ENCODE measurements around the gene PLEKHG1. TPM values are rescaled to one million over a fixed set of nuclear protein-coding genes. Genes with fewer than 3 reads are reported as not detected.

Gene PLEKHG1
- total RNA-seq, 4 donors from 2014 or later, result 12.5 to 48.4 (median 32.3) TPM

GRCh38 chr6:150579611-150580010 lies 20.1 kb upstream of the PLEKHG1 start:
- Histone ChIP-seq H3K4me3 (replicated peaks in 1 of 3) (no peak overlapping the region), H3K27ac (no peak overlapping the region), H3K9me3 (no peaks in the 10 kb centered on the region), H3K27me3 (no peaks in the 10 kb centered on the region), H3K4me1 (no peaks in the 10 kb centered on the region), H3K36me3 (no peaks in the 10 kb centered on the region)
- peak; percentile 67 to 68 for DNase-seq
- intact Hi-C loops (cut with DNase I), result no loop called here
- 57 to 63% methylated on average over 4 of the region's 4 CpGs for WGBS, 2 donors
- no peak for TF ChIP-seq POLR2A (IDR thresholded peaks at IDR 0.05)
- peak in 2 of 6 experiments; percentile 12 to 24 for TF ChIP-seq CTCF (IDR thresholded peaks at IDR 0.05)

- 91 to 100% methylated on average over 2 of the region's 2 CpGs for WGBS, 2 donors
- Histone ChIP-seq H3K4me3 (replicated peaks in 1 of 3) (no peak overlapping the region), H3K27ac (no peak overlapping the region), H3K36me3 (no peaks in the 10 kb centered on the region), H3K4me1 (no peaks in the 10 kb centered on the region), H3K27me3 (no peaks in the 10 kb centered on the region), H3K9me3 (no peaks in the 10 kb centered on the region)
- no peak for DNase-seq
- intact Hi-C loops (cut with DNase I), result no loop called here
- no peak for TF ChIP-seq POLR2A (IDR thresholded peaks at IDR 0.05)
- no peak for TF ChIP-seq CTCF (IDR thresholded peaks at IDR 0.05)
Measured at GRCh38 chr6:150580489-150580888, 19.2 kb upstream of the PLEKHG1 start.

- Histone ChIP-seq H3K27ac (no peak overlapping the region), H3K4me1 (no peaks in the 10 kb centered on the region), H3K36me3 (no peaks in the 10 kb centered on the region), H3K9me3 (no peaks in the 10 kb centered on the region), H3K4me3 (replicated peaks in 1 of 3) (no peak overlapping the region), H3K27me3 (no peaks in the 10 kb centered on the region)
- no peak for TF ChIP-seq CTCF (IDR thresholded peaks at IDR 0.05)
- TF ChIP-seq POLR2A (IDR thresholded peaks at IDR 0.05), result no peak
- intact Hi-C loops (cut with DNase I), result no loop called here
- no peak for DNase-seq
- WGBS, 2 donors, result 89 to 90% methylated on average over 5 of the region's 5 CpGs
Measured at GRCh38 chr6:150584065-150584464, 15.6 kb upstream of the PLEKHG1 start.

GRCh38 chr6:150584596-150584995 lies 15.1 kb upstream of the PLEKHG1 start:
- intact Hi-C loops (cut with DNase I), result no loop called here
- Histone ChIP-seq H3K4me3 (replicated peaks in 1 of 3) (no peak overlapping the region), H3K36me3 (no peaks in the 10 kb centered on the region), H3K9me3 (no peaks in the 10 kb centered on the region), H3K27ac (no peak overlapping the region), H3K27me3 (no peaks in the 10 kb centered on the region), H3K4me1 (no peaks in the 10 kb centered on the region)
- WGBS, 2 donors, result 94 to 100% methylated on average over 1 of the region's 1 CpG
- no peak for TF ChIP-seq POLR2A (IDR thresholded peaks at IDR 0.05)
- no peak for TF ChIP-seq CTCF (IDR thresholded peaks at IDR 0.05)
- no peak for DNase-seq

GRCh38 chr6:150586850-150587359 lies 12.8 kb upstream of the PLEKHG1 start:
- WGBS, 2 donors, result 76 to 81% methylated on average over 12 of the region's 12 CpGs
- no peaks in the 10 kb centered on the region for H3K36me3 ChIP-seq
- H3K4me1 ChIP-seq, result no peaks in the 10 kb centered on the region
- no peaks in the 10 kb centered on the region for H3K9me3 ChIP-seq
- H3K27me3 ChIP-seq, result no peaks in the 10 kb centered on the region
- H3K4me3 ChIP-seq (replicated peaks in 1 of 3), result no peak overlapping the region
- no peak overlapping the region for H3K27ac ChIP-seq
- intact Hi-C loops (cut with DNase I), result no loop called here
- DNase-seq, result no peak
- TF ChIP-seq CTCF (IDR thresholded peaks at IDR 0.05) (no peak), POLR2A (IDR thresholded peaks at IDR 0.05) (no peak)

Data from thyroid gland (tissue), 4 donors.